Skin epidermis (tissue), 12 donors: ENCODE results near the gene STARD9.
A peak's percentile ranks its signal among the peaks of the same experiment; 100 is the strongest.
"Not testable (repeated sequence)": the region's sequence is repeated elsewhere in the genome, so short reads cannot be mapped to it uniquely, and the experiment has no call there.

Experiments used
- H3K27ac ChIP-seq, 21 experiments: fragments of 200-600 bp; sonication (generic) in 11 of 21; one replicate each; pipeline ENCODE4 v1.5.0; 2020; ENCODE audit warnings: mild to moderate bottlenecking in 3 of 21, inconsistent platforms in 2 of 21, moderate library complexity in 2 of 21
- H3K4me3 ChIP-seq, 7 experiments: fragments of 200-600 bp; sonication (generic) in 2 of 7; one replicate each; pipeline ENCODE4 v1.5.0; 2020; ENCODE audit warnings: inconsistent platforms in 2 of 7, mild to moderate bottlenecking in 2 of 7, moderate library complexity in 1 of 7

Gene STARD9

GRCh38 chr15:42736793-42737528 lies 161.6 kb downstream of the STARD9 start, which contains the start of gene CDAN1:
TSS of gene CDAN1 (minus strand) at chr15:42737128. CDS start at chr15:42737102, 26 bp downstream.
- peak within 1 kb of the TSS in 20 of 21 experiments; percentile 63 to 94 (median 81) for H3K27ac ChIP-seq
- peak within 1 kb of the TSS; percentile 64 to 99 (median 86) for H3K4me3 ChIP-seq

GRCh38 chr15:42737529-42738328 lies 162.3 kb downstream of the STARD9 start:
- peak overlapping the region; percentile 64 to 99 (median 86) for H3K4me3 ChIP-seq
- peak overlapping the region in 20 of 21 experiments; percentile 63 to 94 (median 81) for H3K27ac ChIP-seq

- H3K27ac ChIP-seq = no peak overlapping the region
- H3K4me3 ChIP-seq = no peak overlapping the region
These were observed 166.3 kb downstream of the STARD9 start for GRCh38 chr15:42741710-42742109.

GRCh38 chr15:42742149-42742548 lies 166.7 kb downstream of the STARD9 start:
- H3K27ac ChIP-seq = no peak overlapping the region
- no peak overlapping the region for H3K4me3 ChIP-seq

- no peak overlapping the region for H3K27ac ChIP-seq
- H3K4me3 ChIP-seq = no peak overlapping the region
These were observed 168.8 kb downstream of the STARD9 start for GRCh38 chr15:42744195-42744594.

GRCh38 chr15:42749266-42749665 lies 173.9 kb downstream of the STARD9 start:
- Histone ChIP-seq H3K27ac (no peak overlapping the region), H3K4me3 (no peak overlapping the region)

- H3K27ac ChIP-seq = no peak overlapping the region
These were observed 174.9 kb downstream of the STARD9 start for GRCh38 chr15:42750306-42750705.

GRCh38 chr15:42759093-42759492 lies 183.7 kb downstream of the STARD9 start:
- H3K27ac ChIP-seq = no peak overlapping the region
- no peak overlapping the region for H3K4me3 ChIP-seq

More at GRCh38 chr15:42750306-42750705, 174.9 kb downstream of the STARD9 start:
- no peak overlapping the region for H3K4me3 ChIP-seq

- Histone ChIP-seq H3K4me3 (no peak overlapping the region), H3K27ac (no peak overlapping the region)
These were observed 185.4 kb downstream of the STARD9 start for GRCh38 chr15:42760759-42761158.

- H3K4me3 ChIP-seq, H3K27ac ChIP-seq: not testable (repeated sequence)
These were observed 186.4 kb downstream of the STARD9 start for GRCh38 chr15:42761813-42762212.

- not testable (repeated sequence) for H3K4me3 ChIP-seq, H3K27ac ChIP-seq
These were observed 188.8 kb downstream of the STARD9 start for GRCh38 chr15:42764154-42764731.

- not testable (repeated sequence) for H3K27ac ChIP-seq, H3K4me3 ChIP-seq
These were observed 190.7 kb downstream of the STARD9 start for GRCh38 chr15:42766109-42766508.
